GM21576 (cell line): ENCODE data around the gene PAF1.

Source experiments
- ATAC-seq: cut with Tn5 transposase; IDR thresholded peaks from one replicate; pipeline ENCODE4 v1.9.1; 2021; ENCODE audit warnings: mild to moderate bottlenecking, moderate library complexity; ENCODE audit not compliant: unreplicated experiment

Gene PAF1

GRCh38 chr19:39406656-39407409 is 15.9 kb upstream of the PAF1 start, which contains the start of gene ZFP36:
ZFP36 (plus strand) TSS chr19:39406847; CDS start chr19:39406905, 58 bp downstream.
- ATAC-seq = no peak

DNA sequence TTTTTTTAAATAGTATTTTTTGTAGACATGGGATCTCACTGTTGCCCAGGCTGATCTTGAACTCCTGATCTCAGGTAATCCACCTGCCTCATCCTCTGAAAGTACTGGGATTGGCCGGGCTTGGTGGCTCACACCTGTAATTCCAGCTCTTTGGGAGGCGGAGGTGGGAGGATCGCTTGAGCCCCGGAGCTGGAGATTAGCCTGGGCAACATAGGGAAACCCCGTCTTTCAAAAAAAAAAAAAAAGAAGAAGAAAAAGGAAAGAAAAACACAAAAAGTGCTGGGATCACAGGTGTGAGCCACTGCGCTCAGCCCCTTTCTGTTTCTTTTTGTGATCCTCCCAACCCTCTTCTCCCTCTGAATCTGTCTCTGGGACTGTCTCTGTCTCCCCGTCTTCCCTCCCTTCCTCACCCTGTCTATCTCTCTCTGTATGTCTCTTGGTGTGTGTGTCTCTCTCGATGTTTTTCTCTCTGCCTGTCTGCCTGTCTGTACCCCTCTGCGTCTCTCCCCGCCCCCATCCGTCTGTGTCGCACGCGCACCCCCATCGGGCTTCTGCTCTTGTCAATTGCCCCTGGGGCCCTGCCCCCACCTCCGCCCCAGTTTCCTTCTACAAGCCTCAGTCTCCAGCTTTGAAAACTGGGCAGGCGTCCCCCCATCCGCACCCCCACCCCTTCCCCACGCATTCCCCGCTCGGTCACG is 15.2 kb upstream of the PAF1 start:
- ATAC-seq = no peak

- ATAC-seq = no peak
Measured at GRCh38 chr19:39405261-39405957, 14.5 kb upstream of the PAF1 start.

DNA sequence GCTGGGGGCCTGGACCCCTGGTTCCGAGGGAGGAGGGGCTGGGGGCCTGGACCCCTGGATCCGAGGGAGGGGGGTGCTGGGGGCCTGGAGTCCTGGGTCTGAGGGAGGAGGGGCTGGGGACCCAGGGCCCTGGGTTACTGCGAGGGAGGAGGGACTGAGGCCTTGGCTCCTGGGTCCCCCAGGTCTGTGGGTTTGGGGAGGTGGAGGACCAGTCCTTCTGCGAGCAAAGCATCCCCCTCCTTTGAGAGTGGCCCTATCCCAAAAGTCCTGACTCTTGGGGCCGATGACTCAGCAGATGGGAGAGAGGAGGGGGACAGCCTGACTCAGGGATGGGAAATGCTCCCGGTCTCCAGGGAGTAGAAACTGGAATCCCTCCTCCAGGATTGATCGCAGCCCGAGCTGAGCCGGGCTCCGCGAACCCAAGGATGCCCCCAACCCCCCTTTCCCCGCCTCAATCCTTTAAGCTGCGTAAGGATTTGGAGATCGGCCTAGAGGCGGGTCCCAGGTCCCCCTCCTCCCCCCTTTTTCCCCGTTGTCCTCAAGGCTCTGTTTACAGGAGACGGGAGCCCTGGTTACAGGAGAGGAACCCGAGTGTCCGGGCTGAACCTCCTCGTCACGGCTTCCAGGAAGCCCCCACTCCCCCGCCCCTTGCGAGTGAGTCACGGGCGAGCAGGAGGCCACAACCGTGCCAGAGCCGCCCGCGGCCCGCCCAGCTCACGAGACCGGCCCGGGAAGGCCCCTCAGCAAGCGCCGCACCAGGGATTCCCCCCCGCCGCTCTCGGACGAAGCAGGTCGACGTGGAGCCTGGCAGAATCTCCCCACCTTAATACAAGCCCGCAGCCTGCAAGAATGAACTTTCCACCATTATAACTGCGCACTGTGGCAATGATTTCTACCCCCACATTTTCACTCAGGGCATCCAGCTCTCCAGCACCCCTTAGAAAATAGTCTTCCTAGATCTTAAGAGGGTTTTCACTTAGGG is 12.7 kb upstream of the PAF1 start:
- peak; percentile 14 for ATAC-seq

DNA sequence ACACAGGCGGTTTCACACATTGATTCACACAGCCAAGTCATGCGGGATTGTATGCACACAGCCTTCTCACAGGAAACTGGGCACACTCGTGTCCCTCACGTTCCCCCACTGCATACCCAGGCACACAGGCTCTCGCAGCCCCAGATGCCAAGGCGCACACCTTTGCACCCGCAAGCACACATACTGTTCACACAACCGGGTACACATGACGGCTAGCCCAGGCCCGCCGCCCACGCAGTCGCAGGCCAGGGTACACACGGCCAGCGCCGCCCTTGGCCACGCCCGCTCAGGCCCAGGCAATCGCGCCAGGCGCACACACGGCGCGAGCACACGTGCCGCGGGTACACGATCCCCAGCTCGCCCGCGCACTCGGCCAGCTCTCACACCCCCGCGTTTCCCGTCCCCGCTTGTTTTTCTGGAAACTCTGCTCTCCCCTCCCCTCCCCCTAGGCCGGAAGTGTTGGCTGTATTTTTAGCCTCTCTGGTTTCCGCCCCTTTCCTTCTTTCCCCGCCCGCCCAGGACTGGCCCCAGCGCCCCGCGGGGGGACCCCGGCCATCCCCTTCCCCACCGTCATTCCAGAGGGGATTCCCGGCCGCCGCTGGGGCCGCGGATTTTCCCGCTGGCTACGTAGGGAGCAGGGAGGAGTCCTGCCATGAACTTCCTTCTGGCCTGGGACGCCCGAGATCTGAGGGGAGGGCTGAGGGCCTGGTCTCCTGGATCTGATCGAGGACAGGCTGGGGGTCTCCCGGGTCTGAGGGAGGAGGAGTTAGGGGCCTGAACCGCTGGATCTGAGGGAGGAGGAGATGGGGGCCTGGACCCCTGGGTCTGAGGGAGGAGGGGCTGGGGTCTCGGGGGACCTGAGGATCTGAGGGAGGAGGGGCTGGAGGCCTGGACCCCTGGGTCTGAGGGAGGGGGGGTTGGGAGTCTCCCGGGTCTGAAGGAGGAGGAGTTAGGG is 11.7 kb upstream of the PAF1 start:
- no peak for ATAC-seq

DNA sequence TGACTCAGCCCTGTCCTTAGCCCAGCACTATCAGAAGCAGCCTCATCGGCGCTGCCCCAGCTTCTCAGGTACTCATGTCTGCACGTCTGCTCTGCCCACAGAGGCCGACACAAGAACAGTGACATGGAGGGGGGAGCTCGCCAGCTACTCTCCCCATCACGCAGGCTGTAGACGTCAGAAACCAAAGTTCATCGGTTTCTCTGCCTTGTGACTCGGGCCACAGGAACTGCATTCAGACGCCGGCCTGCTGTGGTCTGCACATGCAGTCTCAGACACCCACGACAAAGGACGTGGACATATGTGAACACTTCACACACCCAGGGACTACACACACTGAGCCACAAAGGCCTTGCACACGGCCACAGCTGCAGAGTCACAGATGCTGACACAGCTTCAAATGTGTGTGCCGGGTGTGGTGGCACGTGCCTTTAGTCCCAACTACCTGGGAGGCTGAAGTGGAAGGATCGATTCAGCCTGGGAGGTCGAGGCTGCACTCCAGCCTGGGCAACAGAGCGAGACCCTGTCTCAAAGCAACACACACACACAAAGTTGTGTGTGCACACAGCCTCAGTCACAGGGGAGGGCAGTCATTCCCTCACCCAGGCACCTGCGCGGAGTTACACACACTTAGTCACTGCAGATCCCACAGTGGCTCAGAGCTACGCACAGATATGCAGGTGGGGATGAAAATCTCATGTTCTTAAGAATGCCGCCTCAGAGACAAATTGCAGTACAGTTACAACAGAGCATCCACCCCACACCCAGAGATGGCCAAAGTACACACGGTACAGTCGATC is 10.8 kb upstream of the PAF1 start:
- no peak for ATAC-seq

DNA sequence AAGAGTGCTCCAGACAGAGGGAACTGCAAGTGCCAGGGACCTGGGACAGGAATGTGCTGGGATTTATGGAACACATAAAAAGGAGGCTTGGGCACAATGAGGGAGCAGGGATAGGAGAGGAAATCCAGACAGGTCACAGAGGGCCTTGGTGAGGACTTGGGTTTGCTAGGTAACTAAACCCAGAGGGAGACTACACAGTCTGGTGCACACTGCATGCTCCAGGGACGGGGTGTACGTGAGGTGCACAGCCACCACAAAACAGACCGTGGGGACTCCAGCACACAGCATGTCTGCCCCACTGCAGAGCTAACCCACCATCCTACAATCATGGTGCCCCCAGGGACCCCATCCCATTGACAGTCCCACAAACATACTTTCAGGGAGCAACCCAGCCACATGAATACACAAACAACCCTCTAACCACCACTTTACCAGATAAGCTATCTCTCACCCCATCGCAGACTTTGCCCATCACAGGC is 10.2 kb upstream of the PAF1 start:
- ATAC-seq = no peak

DNA sequence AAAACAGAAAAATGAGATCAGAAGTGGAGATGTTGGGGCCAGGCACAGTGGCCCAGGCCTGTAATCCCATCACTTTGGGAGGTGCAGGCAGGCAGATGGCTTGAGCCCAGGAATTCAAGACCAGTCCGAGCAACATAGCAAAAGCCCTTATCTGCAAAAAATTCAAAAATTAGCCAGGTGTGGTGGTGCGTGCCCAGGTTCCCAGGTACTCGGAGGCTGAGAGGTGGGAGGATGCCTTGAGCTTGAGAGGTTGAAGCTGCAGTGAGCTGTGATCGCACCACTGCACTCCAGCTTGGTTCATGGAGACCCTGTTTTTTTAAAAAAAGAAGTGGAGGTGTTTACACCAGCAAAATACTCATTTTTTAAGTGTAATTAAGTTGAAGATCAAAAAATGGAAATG is 9.2 kb upstream of the PAF1 start:
- ATAC-seq = no peak

- ATAC-seq = no peak
Measured at GRCh38 chr19:39399668-39400050, 8.8 kb upstream of the PAF1 start.

DNA sequence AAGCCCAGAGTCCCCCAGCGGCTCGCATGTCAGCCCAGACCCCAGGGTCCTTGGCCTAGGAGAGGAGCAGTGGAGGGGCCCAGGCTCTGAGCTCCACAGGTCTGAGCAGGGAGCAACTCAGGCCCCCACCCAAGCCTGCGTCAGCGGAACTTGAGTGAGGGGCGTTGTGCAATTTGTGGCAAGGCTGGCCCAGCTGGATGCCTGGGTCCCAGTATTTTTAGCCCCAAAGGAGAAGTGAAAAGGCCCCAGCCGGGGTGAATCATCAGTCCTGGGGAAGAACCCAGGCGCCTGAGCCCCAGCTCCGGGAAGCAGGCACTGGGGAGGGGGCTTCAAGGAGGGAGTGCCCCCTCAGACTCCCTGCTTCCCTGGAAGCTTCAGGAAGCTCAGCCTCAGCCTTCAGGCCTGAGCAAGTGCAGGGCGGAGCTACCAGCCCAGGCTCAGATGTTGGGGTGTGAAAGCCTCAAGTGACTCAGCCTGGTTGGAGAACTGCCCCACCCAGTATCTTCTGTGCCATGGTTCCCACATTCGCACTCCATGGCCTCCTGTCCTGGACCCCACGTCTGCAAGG is 7.5 kb upstream of the PAF1 start:
- no peak for ATAC-seq

GRCh38 chr19:39397360-39398296 is 6.7 kb upstream of the PAF1 start:
- peak; percentile 40 for ATAC-seq

- no peak for ATAC-seq
Measured at GRCh38 chr19:39390451-39390750, 505 bp downstream of the PAF1 start.

GRCh38 chr19:39389631-39390414 is 1.1 kb downstream of the PAF1 start:
- ATAC-seq = no peak

- ATAC-seq = no peak
Measured at GRCh38 chr19:39388657-39389056, 2.2 kb downstream of the PAF1 start.

- ATAC-seq = no peak
Measured at GRCh38 chr19:39386557-39386956, 4.3 kb downstream of the PAF1 start.

- ATAC-seq = no peak
Measured at GRCh38 chr19:39385629-39386411, 5.1 kb downstream of the PAF1 start.
